GM06990 (cell line): ENCODE measurements around the gene CUL4B.

Source experiments
- DNase-seq: peaks from one replicate; pipeline ENCODE4 v3.0.0-alpha.2; 2011; ENCODE audit not compliant: insufficient read length; ENCODE audit errors: extremely low read depth
- H3K27me3 ChIP-seq: replicated peaks from 2 replicates; pipeline ENCODE4 v1.6.0; 2011; ENCODE audit warnings: low read length; ENCODE audit not compliant: control insufficient read depth, insufficient read depth
- H3K36me3 ChIP-seq: 2 replicates; pipeline ENCODE4 v1.5.1; 2011; ENCODE audit warnings: low read length; ENCODE audit not compliant: control insufficient read depth, insufficient read depth
- H3K4me3 ChIP-seq: replicated peaks from 2 replicates; pipeline ENCODE4 v1.5.1; 2011; ENCODE audit warnings: low read depth, mild to moderate bottlenecking, control low read depth, low read length
- TF ChIP-seq, protein P1 (sequence below): IDR thresholded peaks from 2 replicates; pipeline ENCODE4 v1.5.1; 2011; ENCODE audit warnings: low read length, control low read depth, mild to moderate bottlenecking, inconsistent platforms; ENCODE audit not compliant: insufficient read depth, poor library complexity, severe bottlenecking

Gene CUL4B

DNA sequence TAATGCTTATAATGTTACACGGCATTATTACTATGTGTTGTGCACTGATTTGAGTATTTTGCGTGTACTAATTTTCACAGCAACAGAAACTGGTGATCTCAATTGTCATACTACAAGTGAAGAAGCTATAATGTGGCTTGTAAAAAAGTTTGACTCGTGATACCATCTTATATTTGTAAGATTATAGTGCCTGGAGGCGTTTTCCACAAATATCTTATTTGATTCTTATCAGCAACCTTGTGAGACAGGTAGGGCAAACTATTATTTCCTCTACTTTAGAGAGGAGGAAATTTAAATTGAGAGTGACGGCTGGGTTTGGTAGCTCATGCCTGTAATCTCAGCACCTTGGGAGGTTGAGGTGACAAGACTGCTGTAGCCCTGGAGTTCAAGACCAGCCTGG is 4.5 kb downstream of the CUL4B start:
- TF ChIP-seq, protein P1, sequence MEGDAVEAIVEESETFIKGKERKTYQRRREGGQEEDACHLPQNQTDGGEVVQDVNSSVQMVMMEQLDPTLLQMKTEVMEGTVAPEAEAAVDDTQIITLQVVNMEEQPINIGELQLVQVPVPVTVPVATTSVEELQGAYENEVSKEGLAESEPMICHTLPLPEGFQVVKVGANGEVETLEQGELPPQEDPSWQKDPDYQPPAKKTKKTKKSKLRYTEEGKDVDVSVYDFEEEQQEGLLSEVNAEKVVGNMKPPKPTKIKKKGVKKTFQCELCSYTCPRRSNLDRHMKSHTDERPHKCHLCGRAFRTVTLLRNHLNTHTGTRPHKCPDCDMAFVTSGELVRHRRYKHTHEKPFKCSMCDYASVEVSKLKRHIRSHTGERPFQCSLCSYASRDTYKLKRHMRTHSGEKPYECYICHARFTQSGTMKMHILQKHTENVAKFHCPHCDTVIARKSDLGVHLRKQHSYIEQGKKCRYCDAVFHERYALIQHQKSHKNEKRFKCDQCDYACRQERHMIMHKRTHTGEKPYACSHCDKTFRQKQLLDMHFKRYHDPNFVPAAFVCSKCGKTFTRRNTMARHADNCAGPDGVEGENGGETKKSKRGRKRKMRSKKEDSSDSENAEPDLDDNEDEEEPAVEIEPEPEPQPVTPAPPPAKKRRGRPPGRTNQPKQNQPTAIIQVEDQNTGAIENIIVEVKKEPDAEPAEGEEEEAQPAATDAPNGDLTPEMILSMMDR = no peak
- Histone ChIP-seq H3K4me3 (no peak overlapping the region), H3K36me3 (no peaks in the 10 kb centered on the region), H3K27me3 (no peaks in the 10 kb centered on the region)
- no peak for DNase-seq

DNA sequence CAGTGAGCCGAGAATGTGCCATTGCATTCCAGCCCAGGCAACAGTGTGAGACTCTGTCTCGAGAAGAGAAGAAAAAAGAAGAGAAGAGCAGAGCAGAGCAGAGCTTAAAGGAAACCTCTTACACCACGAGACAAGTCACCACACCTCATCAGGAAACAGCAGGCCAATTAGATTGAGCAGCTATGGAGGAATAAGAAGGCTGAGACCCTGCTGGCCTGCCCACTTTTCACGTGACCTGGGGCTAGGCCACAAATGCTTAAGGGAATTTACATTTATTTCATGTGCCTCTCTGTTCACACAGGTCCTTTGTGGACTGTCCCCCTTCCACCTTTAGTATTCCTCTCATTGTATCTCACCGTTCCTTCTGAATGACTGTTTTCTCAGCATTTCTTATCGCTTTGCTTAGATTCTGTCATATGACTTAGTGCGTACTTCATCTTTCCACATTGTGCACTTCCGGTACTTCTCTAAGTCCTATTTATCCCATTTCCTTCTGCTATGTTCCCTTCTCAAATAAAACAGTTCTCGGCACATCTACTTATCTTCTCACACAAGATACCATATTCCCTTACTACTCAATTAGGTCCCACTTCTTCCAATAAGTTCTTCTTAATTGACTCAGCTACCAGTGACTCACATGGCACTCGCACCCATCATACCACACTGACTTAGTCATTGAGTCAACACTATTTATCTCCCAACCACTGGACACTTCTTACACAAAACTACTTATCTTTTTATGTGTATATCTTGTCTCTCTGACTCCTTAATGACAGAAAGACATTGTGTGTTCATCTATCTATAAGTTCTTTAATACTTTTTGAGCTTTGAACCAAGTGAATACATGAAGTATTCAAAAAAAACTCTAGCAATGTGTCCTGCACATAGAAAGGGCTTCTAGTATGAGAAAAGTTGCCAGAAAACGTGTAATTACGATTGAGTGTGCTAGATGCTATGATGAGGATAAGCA is 11.0 kb downstream of the CUL4B start:
- Histone ChIP-seq H3K27me3 (no peaks in the 10 kb centered on the region), H3K4me3 (no peak overlapping the region), H3K36me3 (no peaks in the 10 kb centered on the region; the same call in 1 of the 2 replicates)
- TF ChIP-seq, protein P1 = no peak
- no peak for DNase-seq

DNA sequence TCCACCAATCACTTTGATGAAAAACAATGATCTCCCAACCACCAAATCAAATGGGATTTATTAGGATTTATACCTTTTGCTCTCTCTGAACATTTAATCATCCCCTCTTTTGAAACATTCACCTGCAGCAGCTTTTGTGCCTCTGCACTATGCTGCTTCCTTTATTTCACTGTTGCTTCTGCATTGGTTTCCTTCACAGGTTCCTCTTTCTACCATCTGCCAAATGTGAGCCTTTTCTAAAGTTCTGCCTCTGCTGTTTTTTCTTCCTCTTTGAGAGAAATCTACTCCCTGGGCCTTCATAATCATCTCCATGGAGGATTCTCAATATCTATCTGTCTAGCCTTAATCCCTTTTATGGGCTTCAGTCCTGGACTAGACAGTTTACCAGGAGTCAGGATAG is 24.7 kb downstream of the CUL4B start:
- Histone ChIP-seq H3K4me3 (no peak overlapping the region), H3K27me3 (no peaks in the 10 kb centered on the region), H3K36me3 (peaks cover 3% of the 10 kb centered on the region)
- TF ChIP-seq, protein P1 = no peak
- DNase-seq = no peak

DNA sequence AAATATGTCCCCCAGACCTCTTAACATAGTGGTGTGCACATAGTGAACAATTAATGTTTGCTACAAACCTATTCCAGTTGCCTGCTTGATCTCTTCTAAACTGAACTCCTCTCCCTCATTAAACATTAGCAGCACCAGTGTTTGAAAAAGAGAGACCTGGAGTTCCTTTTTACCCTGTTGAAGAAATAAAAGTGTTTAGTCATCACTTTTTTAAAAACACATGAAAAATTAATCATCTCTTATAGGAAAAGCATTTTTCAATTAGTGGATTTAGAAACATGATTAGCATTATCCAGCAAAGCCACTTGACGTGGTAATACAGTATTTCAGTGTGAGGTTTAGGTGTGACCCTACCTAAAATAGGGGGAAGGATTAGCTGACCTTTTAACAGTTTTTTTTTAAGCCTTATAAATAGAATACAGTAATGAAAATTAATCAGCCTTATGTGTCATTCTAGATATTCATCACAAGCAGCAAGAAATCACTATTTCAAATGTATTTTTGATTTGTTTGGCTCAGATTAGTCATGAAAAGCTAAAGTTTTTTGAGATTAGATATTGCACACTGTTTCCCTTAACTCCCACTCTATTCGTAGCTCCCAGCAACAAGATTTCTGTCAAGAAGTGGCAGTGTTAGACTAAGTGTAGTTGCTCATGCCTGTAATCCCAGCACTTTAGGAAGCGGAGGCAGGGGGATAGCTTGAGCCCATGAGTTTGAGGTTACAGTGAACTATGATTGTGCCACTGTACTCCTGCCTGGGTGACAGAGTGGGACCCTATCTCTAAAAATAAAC is 26.2 kb downstream of the CUL4B start:
- Histone ChIP-seq H3K4me3 (no peak overlapping the region), H3K27me3 (no peaks in the 10 kb centered on the region), H3K36me3 (peaks cover 3% of the 10 kb centered on the region)
- TF ChIP-seq, protein P1 = no peak
- DNase-seq = no peak

DNA sequence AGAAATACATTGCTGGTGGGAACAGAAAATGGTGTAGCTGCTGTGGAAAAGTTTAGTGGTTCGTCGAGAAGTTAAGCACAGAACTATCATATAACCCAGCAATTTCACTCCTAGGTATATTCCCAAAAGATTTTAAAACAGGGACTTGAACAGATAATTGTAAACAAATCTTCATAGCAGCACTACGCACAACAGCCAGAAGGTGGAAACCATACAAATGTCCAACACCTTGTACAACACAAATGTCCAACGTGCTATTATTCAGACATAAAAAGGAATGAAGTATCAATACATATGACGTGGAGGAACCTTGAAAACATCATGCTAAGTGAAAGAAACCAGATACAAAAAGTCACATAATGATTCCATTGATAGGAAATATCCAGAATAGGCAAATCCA is 37.9 kb downstream of the CUL4B start:
- TF ChIP-seq, protein P1 = no peak
- H3K4me3 ChIP-seq = no peak overlapping the region
- DNase-seq = no peak
- H3K36me3 ChIP-seq = no peaks in the 10 kb centered on the region; the same call in 1 of the 2 replicates
- no peaks in the 10 kb centered on the region for H3K27me3 ChIP-seq
